GM19463 (cell line): ENCODE measurements around the gene ADIPOR2.

Experiments used
- ATAC-seq: cut with Tn5 transposase; IDR thresholded peaks from one replicate; pipeline ENCODE4 v1.9.1; 2021; ENCODE audit warnings: mild to moderate bottlenecking, moderate library complexity; ENCODE audit not compliant: unreplicated experiment

Gene ADIPOR2

GRCh38 chr12:1797011-1797901, 106.4 kb downstream of the ADIPOR2 start:
- no peak for ATAC-seq

DNA sequence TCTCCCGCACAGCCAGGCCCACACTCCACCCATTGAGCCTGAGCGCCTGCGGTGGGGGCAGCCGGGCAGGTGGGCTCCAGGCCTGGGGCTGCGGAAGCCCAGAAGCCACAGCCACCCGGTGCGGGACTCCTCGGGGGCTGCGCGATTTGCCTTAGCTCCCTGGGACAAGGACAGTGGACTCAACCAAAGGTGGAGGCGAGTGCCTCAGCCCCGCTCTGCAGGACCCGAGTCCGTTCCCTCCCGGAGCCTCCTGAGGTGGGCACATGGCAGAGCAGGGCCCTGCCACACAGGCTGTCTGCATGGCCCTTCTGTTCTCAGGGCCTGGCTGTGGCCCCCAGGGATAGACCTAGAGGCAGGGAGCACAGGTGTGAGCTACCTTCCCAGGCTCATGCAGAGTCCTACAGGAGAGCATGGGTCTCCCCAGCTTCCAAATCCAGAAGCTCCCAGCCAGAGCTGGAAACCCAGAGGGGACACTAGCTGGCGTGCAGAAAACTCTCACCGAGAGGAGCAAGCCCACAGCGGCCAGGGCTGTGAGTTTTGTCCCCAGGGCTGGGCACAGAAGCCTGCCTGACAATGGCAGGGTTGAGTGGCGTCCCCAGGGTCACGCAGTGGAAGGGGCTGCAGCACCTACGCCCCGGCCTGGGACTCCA, 107.2 kb downstream of the ADIPOR2 start:
- no peak for ATAC-seq

GRCh38 chr12:1798641-1799020, 107.8 kb downstream of the ADIPOR2 start:
- ATAC-seq, result no peak

GRCh38 chr12:1799051-1799881, 108.4 kb downstream of the ADIPOR2 start:
- ATAC-seq, result no peak

GRCh38 chr12:1799882-1800400, 109.1 kb downstream of the ADIPOR2 start:
- no peak for ATAC-seq

- ATAC-seq, result no peak
Observed at GRCh38 chr12:1800401-1801302, 109.8 kb downstream of the ADIPOR2 start.

DNA sequence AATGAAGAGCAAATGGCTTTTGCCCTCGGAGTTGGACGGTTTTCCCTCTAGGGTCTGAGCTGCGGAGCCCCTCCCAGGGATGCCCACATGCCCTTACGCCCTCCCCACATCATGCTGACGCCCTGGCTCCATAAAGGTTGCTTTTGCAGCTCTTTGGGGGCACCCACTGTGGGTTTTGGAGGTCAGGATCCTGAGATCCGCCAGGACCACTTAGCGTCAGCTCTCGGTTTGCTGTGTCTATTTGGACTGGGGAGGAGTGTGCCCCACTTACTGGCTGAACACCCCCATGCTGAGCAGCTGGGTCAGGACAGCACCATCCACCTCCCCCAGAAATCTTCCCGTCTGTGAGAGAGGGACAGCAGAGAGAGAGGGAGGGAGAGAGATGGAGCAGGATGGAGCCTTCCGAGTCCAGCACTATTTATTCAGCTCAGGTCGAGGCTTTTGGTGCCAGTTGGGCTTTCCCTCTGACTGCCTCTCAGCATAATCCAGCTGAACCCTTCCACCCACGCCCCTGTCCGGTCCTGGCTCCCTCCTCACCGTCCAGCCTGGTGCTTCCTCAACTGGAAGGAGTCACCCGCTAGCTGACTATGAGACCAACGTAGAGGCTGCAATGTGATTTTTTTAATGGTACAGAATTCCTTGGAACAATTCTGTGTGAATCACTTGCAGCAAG, 110.6 kb downstream of the ADIPOR2 start:
- ATAC-seq, result no peak

DNA sequence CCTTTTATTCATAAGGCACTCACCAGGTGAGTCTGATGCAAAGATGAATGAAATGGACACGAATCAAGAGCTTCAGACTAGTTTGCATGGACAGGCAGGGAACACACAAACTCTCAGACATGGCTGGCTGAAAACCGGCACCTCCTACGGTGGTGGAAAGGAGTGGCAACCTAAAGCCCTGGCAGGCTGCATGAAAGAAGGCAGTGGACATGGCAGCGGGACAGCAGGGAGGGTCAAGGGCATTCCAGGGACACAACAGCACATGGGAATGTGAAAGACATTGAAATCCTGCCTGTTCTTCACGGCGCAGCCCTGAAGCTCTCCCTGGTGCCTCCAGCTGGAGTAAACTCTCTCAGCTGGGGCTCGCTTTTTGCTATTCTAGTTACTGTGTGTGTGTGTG, 112.9 kb downstream of the ADIPOR2 start:
- no peak for ATAC-seq

GRCh38 chr12:1804545-1805332, 113.9 kb downstream of the ADIPOR2 start:
- ATAC-seq, result peak; percentile 95

DNA sequence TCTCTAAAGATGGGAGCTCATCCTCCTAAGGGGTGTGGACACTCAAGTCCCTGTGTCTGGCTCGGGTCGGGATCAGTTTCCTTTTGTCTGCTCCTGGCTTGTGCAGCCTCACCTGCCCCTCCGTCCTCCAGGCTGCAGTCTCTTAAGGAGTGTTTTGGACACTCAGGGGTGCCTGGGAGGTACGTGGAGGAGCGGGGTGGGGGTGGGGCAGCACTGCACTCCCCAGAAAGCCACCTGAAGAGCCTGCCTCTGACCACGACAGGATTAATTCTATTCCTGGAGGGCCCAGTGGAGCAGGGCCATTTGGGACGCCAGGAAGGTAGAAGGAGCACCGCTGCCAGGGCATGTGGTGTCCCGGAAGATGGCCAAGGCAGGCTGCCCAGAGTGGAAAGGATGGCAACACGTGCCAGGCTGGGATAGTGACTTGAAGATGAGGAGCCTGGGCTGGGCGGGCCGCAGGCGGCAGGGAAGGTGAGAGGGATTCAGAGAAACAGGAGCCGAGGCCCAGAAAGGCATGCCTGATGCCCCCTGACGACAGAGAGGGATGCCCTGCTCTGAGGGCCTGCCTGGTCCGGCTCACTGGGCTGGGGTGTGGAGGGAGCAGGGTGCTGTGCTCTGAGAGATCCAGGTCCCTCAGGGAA, 114.7 kb downstream of the ADIPOR2 start:
- no peak for ATAC-seq

GRCh38 chr12:1806301-1807086, 115.6 kb downstream of the ADIPOR2 start:
- no peak for ATAC-seq

GRCh38 chr12:1807087-1807860, 116.4 kb downstream of the ADIPOR2 start:
- no peak for ATAC-seq

DNA sequence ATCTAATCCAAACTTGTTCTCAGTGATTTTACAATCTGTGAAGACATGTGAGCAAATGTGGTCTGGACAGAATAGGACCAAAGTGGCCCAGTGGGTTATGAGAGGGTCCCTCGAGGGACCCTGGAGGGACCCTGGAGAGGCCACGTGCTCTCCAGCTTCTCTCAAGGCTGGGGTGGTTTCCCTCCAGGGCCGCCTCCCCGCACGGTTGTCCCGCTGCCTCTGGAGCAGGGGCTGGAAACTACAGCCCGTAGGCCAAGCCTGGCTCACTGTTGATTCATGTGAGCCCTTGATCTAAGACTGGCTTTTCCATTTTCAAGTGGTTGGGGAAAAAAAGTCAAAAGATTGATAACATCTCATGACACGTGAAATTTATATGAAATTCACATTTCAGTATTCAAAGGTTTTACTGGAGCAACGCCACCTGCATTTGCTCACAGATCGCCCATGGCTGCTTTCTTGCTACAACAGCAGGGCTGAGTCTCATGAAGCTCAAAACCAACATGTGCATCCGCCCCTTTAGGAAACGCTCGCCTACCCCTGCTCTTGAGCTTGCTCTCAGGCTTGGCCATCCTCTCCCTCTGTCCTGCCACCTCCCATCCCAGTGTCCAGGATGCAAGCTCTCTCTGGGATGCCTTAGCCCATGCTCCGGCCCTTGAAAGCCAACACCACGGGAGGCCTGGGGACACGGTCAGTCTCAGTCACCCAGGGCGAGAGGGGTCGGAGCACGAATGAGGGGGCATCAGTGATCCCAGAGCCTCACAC, 117.3 kb downstream of the ADIPOR2 start:
- ATAC-seq, result no peak

DNA sequence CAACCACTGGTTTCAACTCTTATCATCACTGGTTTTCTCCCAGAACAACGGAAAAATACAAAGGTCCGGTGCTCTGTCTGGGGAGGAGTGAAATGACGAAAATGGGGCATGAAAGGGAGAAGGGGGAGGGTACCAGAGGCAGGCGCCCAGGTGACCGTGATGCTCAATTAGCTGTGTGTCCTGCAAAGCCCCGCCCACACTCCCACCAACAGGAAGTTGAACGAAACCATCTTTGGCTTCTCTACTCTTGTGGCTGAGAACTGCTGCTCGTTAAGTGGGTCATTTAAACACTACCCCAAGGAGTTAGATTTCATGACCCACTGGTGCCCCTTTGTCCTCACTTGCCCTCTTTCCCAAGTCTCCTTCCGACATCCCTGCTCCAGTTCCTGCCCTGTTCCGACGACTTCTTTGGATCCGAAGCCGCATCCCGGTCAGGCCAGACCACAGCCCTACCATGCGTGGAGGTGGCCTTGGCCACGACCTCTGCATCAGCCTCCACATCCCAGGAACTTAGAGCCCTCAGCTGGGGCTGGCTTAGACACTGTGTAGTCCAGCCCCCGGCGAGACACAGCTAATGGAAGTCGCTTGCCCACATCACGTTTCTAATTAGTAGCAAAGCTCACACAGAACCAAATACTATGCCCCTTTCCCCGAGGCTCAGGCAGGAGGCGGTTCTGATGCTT, 118.1 kb downstream of the ADIPOR2 start:
- no peak for ATAC-seq

- ATAC-seq, result no peak
Observed at GRCh38 chr12:1809591-1810190, 118.8 kb downstream of the ADIPOR2 start.
